Measurements from ENCODE around the gene RTN4R. TPM values are rescaled to one million over a fixed set of nuclear protein-coding genes. Genes with fewer than 3 reads are reported as not detected.
"Not testable (repeated sequence)": the region's sequence is repeated elsewhere in the genome, so short reads cannot be mapped to it uniquely, and the experiment has no call there.

RTN4R gene
- total RNA-seq, 1 donor, result under 0.01 TPM

DNA sequence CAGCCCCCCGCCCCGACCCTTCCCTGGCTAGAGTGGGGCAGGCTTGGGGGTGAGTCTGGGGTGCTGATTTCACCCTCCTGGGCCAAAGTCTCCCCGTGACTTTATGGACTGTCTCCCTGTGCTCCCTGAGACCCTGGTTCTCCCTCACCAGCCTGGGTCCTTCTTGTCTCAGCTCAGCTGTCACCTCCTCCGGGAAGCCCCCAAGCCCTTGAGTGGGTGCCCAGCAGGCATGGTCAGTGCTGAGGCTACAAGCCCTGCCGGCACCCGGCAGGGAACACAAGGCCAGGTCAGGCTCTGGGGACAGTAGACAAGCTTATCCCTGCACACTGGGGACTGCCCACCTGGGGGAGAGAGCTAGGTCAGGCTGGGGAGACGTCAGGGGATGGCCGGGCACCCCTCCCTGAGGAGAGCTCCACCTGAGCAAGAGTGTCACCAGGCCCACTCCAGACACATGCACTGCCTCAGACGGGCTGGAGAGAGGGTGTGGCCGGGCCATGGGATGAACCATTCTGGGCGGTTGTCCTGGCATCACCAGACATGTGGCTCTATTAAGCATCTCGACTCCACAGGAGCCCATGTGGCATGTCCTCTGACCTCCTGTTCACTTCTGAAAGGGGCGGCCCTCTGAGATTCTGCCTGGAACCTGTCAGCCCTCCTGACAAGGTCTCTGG, 22.6 kb upstream of the RTN4R start:
- Histone ChIP-seq H3K79me2 (ENCODE audit: insufficient read depth, low read length) (no peaks in the 10 kb centered on the region), H2AFZ (ENCODE audit: low read length) (no peak overlapping the region), H3K9me3 (ENCODE audit: low read depth, low read length) (no peaks in the 10 kb centered on the region), H3K4me2 (ENCODE audit: insufficient read depth, low read length) (no peak overlapping the region), H3K4me1 (ENCODE audit: insufficient read depth, low read length) (no peaks in the 10 kb centered on the region), H3K4me3 (ENCODE audit: insufficient read depth, low read length) (no peak overlapping the region), H3K27ac (ENCODE audit: low read depth, low read length) (no peak overlapping the region), H4K20me1 (ENCODE audit: insufficient read depth, low read length) (no peaks in the 10 kb centered on the region), H3K27me3 (ENCODE audit: insufficient read depth, low read length) (peaks cover 17% of the 10 kb centered on the region), H3K36me3 (ENCODE audit: insufficient read depth, low read length) (no peaks in the 10 kb centered on the region)
- TF ChIP-seq, protein P1, sequence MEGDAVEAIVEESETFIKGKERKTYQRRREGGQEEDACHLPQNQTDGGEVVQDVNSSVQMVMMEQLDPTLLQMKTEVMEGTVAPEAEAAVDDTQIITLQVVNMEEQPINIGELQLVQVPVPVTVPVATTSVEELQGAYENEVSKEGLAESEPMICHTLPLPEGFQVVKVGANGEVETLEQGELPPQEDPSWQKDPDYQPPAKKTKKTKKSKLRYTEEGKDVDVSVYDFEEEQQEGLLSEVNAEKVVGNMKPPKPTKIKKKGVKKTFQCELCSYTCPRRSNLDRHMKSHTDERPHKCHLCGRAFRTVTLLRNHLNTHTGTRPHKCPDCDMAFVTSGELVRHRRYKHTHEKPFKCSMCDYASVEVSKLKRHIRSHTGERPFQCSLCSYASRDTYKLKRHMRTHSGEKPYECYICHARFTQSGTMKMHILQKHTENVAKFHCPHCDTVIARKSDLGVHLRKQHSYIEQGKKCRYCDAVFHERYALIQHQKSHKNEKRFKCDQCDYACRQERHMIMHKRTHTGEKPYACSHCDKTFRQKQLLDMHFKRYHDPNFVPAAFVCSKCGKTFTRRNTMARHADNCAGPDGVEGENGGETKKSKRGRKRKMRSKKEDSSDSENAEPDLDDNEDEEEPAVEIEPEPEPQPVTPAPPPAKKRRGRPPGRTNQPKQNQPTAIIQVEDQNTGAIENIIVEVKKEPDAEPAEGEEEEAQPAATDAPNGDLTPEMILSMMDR (IDR thresholded peaks at IDR 0.05; ENCODE audit: extremely low read depth, low read depth, low read length), result no peak
- DNase-seq (ENCODE audit: insufficient read length, low spot score, missing footprints), result no peak

DNA sequence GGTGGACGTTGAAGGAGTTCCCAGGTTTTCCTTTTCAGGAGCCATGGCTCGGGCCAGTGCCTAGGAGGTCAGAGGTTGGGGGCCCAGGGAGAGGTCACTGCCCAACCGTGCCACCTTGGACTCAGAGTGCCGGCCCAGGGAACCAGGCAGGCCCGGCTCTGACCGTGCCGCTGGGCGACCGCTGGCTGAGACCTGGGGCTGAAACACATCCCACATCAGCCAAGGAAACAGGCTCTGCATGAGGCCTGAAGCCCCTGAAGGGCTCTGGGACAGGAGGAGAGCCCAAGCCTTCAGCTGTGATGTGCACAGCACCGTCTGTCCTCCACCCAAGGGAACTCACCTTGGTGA, 21.9 kb upstream of the RTN4R start:
- no peaks in the 10 kb centered on the region for H4K20me1 ChIP-seq (ENCODE audit: insufficient read depth, low read length)
- H3K4me1 ChIP-seq (ENCODE audit: insufficient read depth, low read length), result no peaks in the 10 kb centered on the region
- H3K27ac ChIP-seq (ENCODE audit: low read depth, low read length), result no peak overlapping the region
- H3K79me2 ChIP-seq (ENCODE audit: insufficient read depth, low read length), result no peaks in the 10 kb centered on the region
- H2AFZ ChIP-seq (ENCODE audit: low read length), result no peak overlapping the region
- H3K4me2 ChIP-seq (ENCODE audit: insufficient read depth, low read length), result no peak overlapping the region
- TF ChIP-seq, protein P1 (IDR thresholded peaks at IDR 0.05; ENCODE audit: extremely low read depth, low read depth, low read length), result no peak
- no peaks in the 10 kb centered on the region for H3K9me3 ChIP-seq (ENCODE audit: low read depth, low read length)
- H3K4me3 ChIP-seq (ENCODE audit: insufficient read depth, low read length), result no peak overlapping the region
- H3K36me3 ChIP-seq (ENCODE audit: insufficient read depth, low read length), result no peaks in the 10 kb centered on the region
- DNase-seq (ENCODE audit: insufficient read length, low spot score, missing footprints), result no peak
- H3K27me3 ChIP-seq (ENCODE audit: insufficient read depth, low read length), result peaks cover 17% of the 10 kb centered on the region

DNA sequence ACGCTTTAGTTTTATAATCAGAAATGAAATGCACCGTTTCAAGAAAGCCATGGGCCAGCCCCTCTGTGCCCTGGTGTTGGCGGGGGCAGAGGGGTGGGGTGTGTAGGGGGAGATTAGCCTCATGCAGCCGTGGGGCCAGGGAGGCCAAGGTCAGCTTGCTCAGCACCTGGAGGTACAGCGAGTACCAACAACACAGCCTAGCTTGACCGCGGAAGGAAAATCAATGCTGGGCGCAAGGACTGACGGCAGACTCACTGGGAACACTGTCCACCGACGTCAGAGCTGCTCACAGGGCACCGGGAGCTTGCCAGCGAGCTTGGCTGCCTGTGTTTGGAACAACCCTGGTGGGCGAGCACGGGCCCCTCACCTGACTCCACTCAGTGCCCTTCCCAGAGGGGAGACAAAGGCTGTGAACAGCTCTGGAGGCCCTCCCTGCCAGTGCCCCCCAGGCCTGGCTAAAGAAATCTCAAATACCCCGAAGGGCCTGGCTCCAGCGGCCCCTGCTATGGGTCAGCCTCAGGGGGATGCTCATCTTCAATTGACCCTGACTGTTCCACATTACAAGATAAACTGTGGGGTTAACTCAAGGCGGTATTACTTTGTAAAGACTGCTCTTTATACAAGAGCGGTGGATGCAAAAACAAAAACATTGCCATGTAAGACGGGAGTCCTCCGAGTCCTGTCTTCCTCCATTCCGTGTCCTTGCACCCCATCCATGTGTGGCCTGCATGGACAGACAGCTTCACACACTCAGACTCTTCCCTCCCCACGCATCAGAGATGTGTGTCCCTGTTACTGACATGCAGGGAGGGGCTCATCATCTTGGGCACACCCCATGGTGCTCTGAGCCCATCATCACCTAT, 21.3 kb upstream of the RTN4R start:
- not testable (repeated sequence) for H3K4me2 ChIP-seq (ENCODE audit: insufficient read depth, low read length); H3K4me3 ChIP-seq (ENCODE audit: insufficient read depth, low read length); H3K27ac ChIP-seq (ENCODE audit: low read depth, low read length); H3K36me3 ChIP-seq (ENCODE audit: insufficient read depth, low read length); DNase-seq (ENCODE audit: insufficient read length, low spot score, missing footprints); H3K79me2 ChIP-seq (ENCODE audit: insufficient read depth, low read length); H2AFZ ChIP-seq (ENCODE audit: low read length); H4K20me1 ChIP-seq (ENCODE audit: insufficient read depth, low read length); H3K9me3 ChIP-seq (ENCODE audit: low read depth, low read length); H3K4me1 ChIP-seq (ENCODE audit: insufficient read depth, low read length)
- peaks cover 17% of the 10 kb centered on the region for H3K27me3 ChIP-seq (ENCODE audit: insufficient read depth, low read length)

DNA sequence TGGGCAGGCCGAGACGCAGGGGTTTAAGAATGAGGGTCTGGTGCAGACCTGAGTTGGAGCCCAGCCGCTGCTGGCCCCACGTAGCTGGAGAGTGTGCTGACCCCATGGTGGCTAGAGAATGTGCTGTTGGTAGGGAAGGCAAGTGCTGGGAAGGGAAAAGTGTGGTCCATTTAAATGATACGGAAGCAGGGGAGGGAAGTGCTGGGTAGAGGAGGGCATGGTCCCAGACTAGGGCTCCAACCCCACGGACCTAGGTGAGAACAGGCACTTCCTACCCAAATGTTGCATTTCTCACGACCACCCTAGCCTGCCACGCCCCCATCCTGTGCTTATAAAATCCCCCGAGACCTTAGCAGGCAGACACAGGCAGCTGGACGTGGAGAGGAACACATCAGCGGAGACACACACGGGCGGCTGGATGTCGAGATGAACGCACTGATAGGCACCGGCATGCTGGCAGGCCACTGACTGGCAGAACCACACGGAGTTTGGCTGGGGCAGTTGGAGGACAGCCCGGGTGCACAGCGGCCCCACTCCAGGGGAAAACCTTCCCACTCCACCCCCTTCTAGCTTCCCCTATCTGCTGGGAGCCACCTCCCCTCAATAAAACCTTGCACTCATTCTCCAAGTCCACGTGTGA, 18.8 kb upstream of the RTN4R start:
- not testable (repeated sequence) for H3K4me1 ChIP-seq (ENCODE audit: insufficient read depth, low read length); H3K4me3 ChIP-seq (ENCODE audit: insufficient read depth, low read length); H4K20me1 ChIP-seq (ENCODE audit: insufficient read depth, low read length); H3K36me3 ChIP-seq (ENCODE audit: insufficient read depth, low read length); DNase-seq (ENCODE audit: insufficient read length, low spot score, missing footprints); H3K27ac ChIP-seq (ENCODE audit: low read depth, low read length); H3K9me3 ChIP-seq (ENCODE audit: low read depth, low read length); H3K4me2 ChIP-seq (ENCODE audit: insufficient read depth, low read length); H2AFZ ChIP-seq (ENCODE audit: low read length); H3K27me3 ChIP-seq (ENCODE audit: insufficient read depth, low read length); H3K79me2 ChIP-seq (ENCODE audit: insufficient read depth, low read length)

DNA sequence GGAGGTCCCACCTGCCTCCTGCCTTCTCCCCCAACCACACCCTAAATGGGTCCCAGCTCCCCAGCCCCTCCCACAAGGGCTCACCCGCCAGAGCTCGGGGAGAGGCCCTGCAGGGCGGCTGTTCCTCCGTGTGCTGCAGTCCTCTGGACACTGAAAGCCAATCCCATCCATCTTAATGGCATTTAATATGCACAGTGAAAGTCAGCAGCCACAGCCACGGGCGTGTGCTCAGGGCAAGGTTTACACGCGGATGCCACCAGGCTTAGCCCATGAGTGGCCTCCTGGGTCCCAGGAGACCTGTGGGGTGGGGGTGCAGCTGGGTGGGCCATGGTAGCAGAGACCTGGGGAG, 18.2 kb upstream of the RTN4R start:
- not testable (repeated sequence) for H4K20me1 ChIP-seq (ENCODE audit: insufficient read depth, low read length); H2AFZ ChIP-seq (ENCODE audit: low read length); H3K4me2 ChIP-seq (ENCODE audit: insufficient read depth, low read length); H3K27me3 ChIP-seq (ENCODE audit: insufficient read depth, low read length); H3K4me1 ChIP-seq (ENCODE audit: insufficient read depth, low read length); H3K27ac ChIP-seq (ENCODE audit: low read depth, low read length); DNase-seq (ENCODE audit: insufficient read length, low spot score, missing footprints); H3K9me3 ChIP-seq (ENCODE audit: low read depth, low read length); H3K4me3 ChIP-seq (ENCODE audit: insufficient read depth, low read length); H3K79me2 ChIP-seq (ENCODE audit: insufficient read depth, low read length); H3K36me3 ChIP-seq (ENCODE audit: insufficient read depth, low read length)

All from osteoblast (primary cell).